ENCODE measurements around the gene LRRC23. TPM values are rescaled to one million over a fixed set of nuclear protein-coding genes. Genes with fewer than 3 reads are reported as not detected.

LRRC23 gene
- total RNA-seq, 4 donors from 2014 or later = 6.2 to 12.1 (median 7.4) TPM

GRCh38 chr12:6944381-6945186 is 40.0 kb downstream of the LRRC23 start:
- TF ChIP-seq, protein P1, sequence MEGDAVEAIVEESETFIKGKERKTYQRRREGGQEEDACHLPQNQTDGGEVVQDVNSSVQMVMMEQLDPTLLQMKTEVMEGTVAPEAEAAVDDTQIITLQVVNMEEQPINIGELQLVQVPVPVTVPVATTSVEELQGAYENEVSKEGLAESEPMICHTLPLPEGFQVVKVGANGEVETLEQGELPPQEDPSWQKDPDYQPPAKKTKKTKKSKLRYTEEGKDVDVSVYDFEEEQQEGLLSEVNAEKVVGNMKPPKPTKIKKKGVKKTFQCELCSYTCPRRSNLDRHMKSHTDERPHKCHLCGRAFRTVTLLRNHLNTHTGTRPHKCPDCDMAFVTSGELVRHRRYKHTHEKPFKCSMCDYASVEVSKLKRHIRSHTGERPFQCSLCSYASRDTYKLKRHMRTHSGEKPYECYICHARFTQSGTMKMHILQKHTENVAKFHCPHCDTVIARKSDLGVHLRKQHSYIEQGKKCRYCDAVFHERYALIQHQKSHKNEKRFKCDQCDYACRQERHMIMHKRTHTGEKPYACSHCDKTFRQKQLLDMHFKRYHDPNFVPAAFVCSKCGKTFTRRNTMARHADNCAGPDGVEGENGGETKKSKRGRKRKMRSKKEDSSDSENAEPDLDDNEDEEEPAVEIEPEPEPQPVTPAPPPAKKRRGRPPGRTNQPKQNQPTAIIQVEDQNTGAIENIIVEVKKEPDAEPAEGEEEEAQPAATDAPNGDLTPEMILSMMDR (IDR thresholded peaks at IDR 0.05) = peak in 2 of 3 donors; percentile 23 to 42
- DNase-seq (ENCODE audit: low spot score) = peak; percentile 74
- peak; percentile 65 for ATAC-seq (ENCODE audit: low FRiP score)

GRCh38 chr12:6945613-6946012 is 41.0 kb downstream of the LRRC23 start:
- TF ChIP-seq, protein P1 (IDR thresholded peaks at IDR 0.05) = no peak
- ATAC-seq (ENCODE audit: low FRiP score) (no peak), DNase-seq (ENCODE audit: low spot score) (no peak)

- DNase-seq (ENCODE audit: low spot score) = no peak
- TF ChIP-seq, protein P1 (IDR thresholded peaks at IDR 0.05) = no peak
- ATAC-seq (ENCODE audit: low FRiP score) = peak; percentile 57
These were observed 41.7 kb downstream of the LRRC23 start for GRCh38 chr12:6946033-6946919.

DNA sequence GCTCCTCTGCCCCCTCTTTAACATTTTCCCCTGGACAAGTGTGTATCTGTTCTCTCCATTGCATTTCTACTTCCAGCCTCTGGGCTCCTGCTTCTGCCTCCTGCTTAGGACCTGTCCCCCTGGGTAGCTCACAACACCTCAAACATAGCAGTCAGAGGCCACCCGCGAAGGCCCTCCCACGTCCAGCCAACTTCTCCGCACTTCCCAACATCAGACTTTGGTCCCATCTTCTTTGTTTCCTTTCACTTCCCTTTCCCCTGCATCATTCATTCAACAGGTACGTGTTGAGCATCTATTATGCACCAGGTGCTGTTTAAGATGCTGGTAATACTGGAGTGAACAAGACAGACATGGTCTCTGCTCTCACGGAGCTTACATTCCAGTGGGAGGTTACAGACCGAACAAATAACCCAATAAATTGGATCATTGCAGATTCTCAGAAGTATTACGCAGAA is 42.3 kb downstream of the LRRC23 start:
- no peak for DNase-seq (ENCODE audit: low spot score)
- TF ChIP-seq, protein P1 (IDR thresholded peaks at IDR 0.05) = no peak
- no peak for ATAC-seq (ENCODE audit: low FRiP score)

DNA sequence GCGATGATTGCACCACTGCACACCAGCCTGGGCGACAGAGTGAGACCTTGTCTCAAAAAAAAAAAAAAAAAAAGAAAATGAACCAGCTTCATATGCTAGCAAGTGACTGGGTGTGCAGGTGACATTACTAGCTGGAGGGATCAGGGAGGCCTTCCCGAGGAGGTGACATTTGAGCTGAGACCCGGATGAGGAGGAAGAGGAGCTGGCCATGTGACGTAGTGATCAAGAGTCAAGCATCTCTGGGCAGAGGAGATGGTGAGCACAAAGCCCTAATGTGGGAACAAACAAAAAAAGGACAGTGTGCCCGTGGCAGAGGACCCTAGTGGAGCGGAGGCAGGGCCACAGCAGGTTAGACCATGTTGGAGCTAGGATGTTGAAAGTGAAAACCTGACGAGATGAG is 43.0 kb downstream of the LRRC23 start:
- DNase-seq (ENCODE audit: low spot score) = no peak
- no peak for ATAC-seq (ENCODE audit: low FRiP score)
- TF ChIP-seq, protein P1 (IDR thresholded peaks at IDR 0.05) = no peak

DNA sequence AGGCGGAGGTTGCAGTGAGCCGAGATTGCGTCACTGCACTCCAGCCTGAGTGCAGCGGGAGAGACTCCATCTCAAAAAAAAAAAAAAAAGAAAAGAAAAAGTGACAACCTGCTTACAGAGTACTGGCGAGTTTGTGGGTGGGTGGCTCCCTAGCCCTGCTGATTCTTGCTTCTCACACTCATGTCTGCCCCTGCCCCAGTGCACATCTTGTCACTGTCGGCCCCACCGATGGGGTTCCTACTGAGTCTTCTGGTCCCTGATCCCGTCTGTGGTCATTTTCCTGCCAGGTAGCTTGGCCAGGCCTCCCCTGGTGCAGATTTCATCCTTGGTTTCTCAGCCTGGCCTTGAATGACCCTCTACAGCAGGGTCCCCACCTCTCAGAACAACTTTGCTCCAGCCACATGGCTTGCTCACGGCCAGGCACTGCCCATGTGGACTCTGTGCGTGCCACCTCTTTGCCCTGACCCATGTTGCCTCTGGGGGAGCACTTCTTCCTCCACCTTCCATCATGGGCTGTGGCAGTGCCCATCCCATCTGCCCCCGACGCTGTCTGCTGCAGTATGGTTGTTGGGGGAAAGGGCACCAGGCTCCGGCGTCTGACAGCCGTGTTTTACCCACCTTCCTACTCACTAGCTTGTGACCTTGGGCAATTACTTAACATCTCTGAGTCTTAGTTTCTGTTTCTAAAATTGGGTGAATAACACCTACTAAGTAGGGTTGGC is 44.4 kb downstream of the LRRC23 start:
- TF ChIP-seq, protein P1 (IDR thresholded peaks at IDR 0.05) = no peak
- ATAC-seq (ENCODE audit: low FRiP score) (no peak), DNase-seq (ENCODE audit: low spot score) (no peak)

Data from omental fat pad (tissue), 4 donors.